ENCODE results near the gene NT5C1A.

NT5C1A gene

GRCh38 chr1:39689214-39689613 lies 17.3 kb upstream of the NT5C1A start:
- no peak for DNase-seq

GRCh38 chr1:39688706-39689105 lies 16.8 kb upstream of the NT5C1A start:
- no peak for DNase-seq

GRCh38 chr1:39687243-39687642 lies 15.3 kb upstream of the NT5C1A start:
- DNase-seq = no peak

GRCh38 chr1:39685071-39685470 lies 13.2 kb upstream of the NT5C1A start:
- DNase-seq = no peak

- no peak for DNase-seq
Measured at GRCh38 chr1:39684313-39684664, 12.4 kb upstream of the NT5C1A start.

- no peak for DNase-seq
Measured at GRCh38 chr1:39683591-39684312, 11.8 kb upstream of the NT5C1A start.

GRCh38 chr1:39681999-39682398 lies 10.1 kb upstream of the NT5C1A start:
- no peak for DNase-seq

GRCh38 chr1:39681294-39681693 lies 9.4 kb upstream of the NT5C1A start:
- DNase-seq = no peak

- no peak for DNase-seq
Measured at GRCh38 chr1:39680751-39681150, 8.8 kb upstream of the NT5C1A start.

GRCh38 chr1:39679821-39680220 lies 7.9 kb upstream of the NT5C1A start:
- no peak for DNase-seq

- no peak for DNase-seq
Measured at GRCh38 chr1:39678889-39679288, 7.0 kb upstream of the NT5C1A start.

GRCh38 chr1:39677645-39678044 lies 5.7 kb upstream of the NT5C1A start:
- DNase-seq = no peak

- no peak for DNase-seq
Measured at GRCh38 chr1:39676948-39677548, 5.1 kb upstream of the NT5C1A start.

- no peak for DNase-seq
Measured at GRCh38 chr1:39675220-39675619, 3.3 kb upstream of the NT5C1A start.

- DNase-seq = no peak
Measured at GRCh38 chr1:39673215-39673614, 1.3 kb upstream of the NT5C1A start.

GRCh38 chr1:39672551-39672947 lies 642 bp upstream of the NT5C1A start:
- DNase-seq = no peak

GRCh38 chr1:39671433-39671792 lies 494 bp downstream of the NT5C1A start:
- DNase-seq = no peak

- DNase-seq = no peak
Measured at GRCh38 chr1:39670689-39671088, 1.2 kb downstream of the NT5C1A start.

GRCh38 chr1:39668894-39669293 lies 3.0 kb downstream of the NT5C1A start:
- no peak for DNase-seq

- DNase-seq = no peak
Measured at GRCh38 chr1:39668111-39668510, 3.8 kb downstream of the NT5C1A start.

GRCh38 chr1:39666772-39667171 lies 5.1 kb downstream of the NT5C1A start:
- DNase-seq = no peak

- no peak for DNase-seq
Measured at GRCh38 chr1:39663559-39663958, 8.3 kb downstream of the NT5C1A start.

- DNase-seq = no peak
Measured at GRCh38 chr1:39662861-39663260, 9.0 kb downstream of the NT5C1A start.

- DNase-seq = no peak
Measured at GRCh38 chr1:39659538-39659937, 12.4 kb downstream of the NT5C1A start.

- DNase-seq = no peak
Measured at GRCh38 chr1:39659110-39659509, 12.8 kb downstream of the NT5C1A start.
